Measurements from ENCODE around the gene IMP4.
"Not testable (repeated sequence)": the region's sequence is repeated elsewhere in the genome, so short reads cannot be mapped to it uniquely, and the experiment has no call there.

Gene IMP4

GRCh38 chr2:130342533-130343275 is at the start of gene IMP4:
TSS of gene IMP4 (plus strand) at chr2:130342897. CDS start at chr2:130342933, 36 bp downstream.
- DNase-seq (ENCODE audit: low read depth in 2 of 3, low spot score in 2 of 3), result peak; percentile 62 to 79 (median 77)

GRCh38 chr2:130300258-130300969 is 42.3 kb upstream of the IMP4 start:
- DNase-seq (ENCODE audit: low read depth in 2 of 3, low spot score in 2 of 3), result no peak

- DNase-seq (ENCODE audit: low read depth in 2 of 3, low spot score in 2 of 3), result no peak
These were observed 41.7 kb upstream of the IMP4 start for GRCh38 chr2:130300970-130301348.

GRCh38 chr2:130302164-130302886 is 40.4 kb upstream of the IMP4 start:
- no peak for DNase-seq (ENCODE audit: low read depth in 2 of 3, low spot score in 2 of 3)

- DNase-seq (ENCODE audit: low read depth in 2 of 3, low spot score in 2 of 3), result no peak
These were observed 39.5 kb upstream of the IMP4 start for GRCh38 chr2:130303169-130303568.

- no peak for DNase-seq (ENCODE audit: low read depth in 2 of 3, low spot score in 2 of 3)
These were observed 38.0 kb upstream of the IMP4 start for GRCh38 chr2:130304726-130305125.

GRCh38 chr2:130307850-130308249 is 34.8 kb upstream of the IMP4 start:
- no peak for DNase-seq (ENCODE audit: low read depth in 2 of 3, low spot score in 2 of 3)

GRCh38 chr2:130310881-130311280 is 31.8 kb upstream of the IMP4 start:
- no peak for DNase-seq (ENCODE audit: low read depth in 2 of 3, low spot score in 2 of 3)

- DNase-seq (ENCODE audit: low read depth in 2 of 3, low spot score in 2 of 3), result no peak
These were observed 28.8 kb upstream of the IMP4 start for GRCh38 chr2:130313812-130314334.

GRCh38 chr2:130314377-130314776 is 28.3 kb upstream of the IMP4 start:
- no peak for DNase-seq (ENCODE audit: low read depth in 2 of 3, low spot score in 2 of 3)

GRCh38 chr2:130316596-130316995 is 26.1 kb upstream of the IMP4 start:
- DNase-seq (ENCODE audit: low read depth in 2 of 3, low spot score in 2 of 3), result no peak

GRCh38 chr2:130318906-130319305 is 23.8 kb upstream of the IMP4 start:
- DNase-seq (ENCODE audit: low read depth in 2 of 3, low spot score in 2 of 3), result no peak

GRCh38 chr2:130319536-130319935 is 23.2 kb upstream of the IMP4 start:
- DNase-seq (ENCODE audit: low read depth in 2 of 3, low spot score in 2 of 3), result no peak

- DNase-seq (ENCODE audit: low read depth in 2 of 3, low spot score in 2 of 3), result no peak
These were observed 14.8 kb upstream of the IMP4 start for GRCh38 chr2:130327703-130328527.

GRCh38 chr2:130328710-130329109 is 14.0 kb upstream of the IMP4 start:
- no peak for DNase-seq (ENCODE audit: low read depth in 2 of 3, low spot score in 2 of 3)

GRCh38 chr2:130332271-130333073 is 10.2 kb upstream of the IMP4 start:
- DNase-seq (ENCODE audit: low read depth in 2 of 3, low spot score in 2 of 3), result peak in 2 of 3 experiments; percentile 45 to 47

- not testable (repeated sequence) for DNase-seq (ENCODE audit: low read depth in 2 of 3, low spot score in 2 of 3)
These were observed 9.4 kb upstream of the IMP4 start for GRCh38 chr2:130333253-130333652.

- DNase-seq (ENCODE audit: low read depth in 2 of 3, low spot score in 2 of 3), result no peak
These were observed 8.7 kb upstream of the IMP4 start for GRCh38 chr2:130334026-130334425.

GRCh38 chr2:130335226-130335625 is 7.5 kb upstream of the IMP4 start:
- DNase-seq (ENCODE audit: low read depth in 2 of 3, low spot score in 2 of 3), result no peak

Data from activated CD8-positive, alpha-beta memory T cell treated with anti-CD3 and anti-CD28 coated beads for 48 hours (primary cell).